Activated CD8-positive, alpha-beta memory T cell treated with anti-CD3 and anti-CD28 coated beads for 4 hours (primary cell): ENCODE results near the gene BATF2.
A peak's percentile ranks its signal among the peaks of the same experiment; 100 is the strongest.
"Not testable (repeated sequence)": the region's sequence is repeated elsewhere in the genome, so short reads cannot be mapped to it uniquely, and the experiment has no call there.

Source experiments
- DNase-seq, 2 donors: peaks; one replicate each; pipeline ENCODE4 v3.0.0-alpha.2; 2020; ENCODE audit warnings: low read depth in 2 of 2

The BATF2 gene

GRCh38 chr11:64996710-64997380 lies at the start of gene BATF2:
Gene BATF2, minus strand, starts transcription at chr11:64996971. Its CDS starts 57 bp downstream, at chr11:64996914.
- DNase-seq, result no peak

GRCh38 chr11:65045728-65046127 lies 49.0 kb upstream of the BATF2 start:
- no peak for DNase-seq

GRCh38 chr11:65045061-65045460 lies 48.3 kb upstream of the BATF2 start:
- no peak for DNase-seq

- no peak for DNase-seq
Observed at GRCh38 chr11:65043881-65044501, 47.2 kb upstream of the BATF2 start.

GRCh38 chr11:65042891-65043290 lies 46.1 kb upstream of the BATF2 start:
- DNase-seq, result no peak

GRCh38 chr11:65040847-65041622 lies 44.3 kb upstream of the BATF2 start, which contains the start of gene SAC3D1:
Gene SAC3D1, plus strand, starts transcription at chr11:65041210. Its CDS starts 83 bp downstream, at chr11:65041293.
- peak; percentile 64 to 69 for DNase-seq

GRCh38 chr11:65040520-65040846 lies 43.7 kb upstream of the BATF2 start:
- no peak for DNase-seq

- DNase-seq, result no peak
Observed at GRCh38 chr11:65036931-65037330, 40.2 kb upstream of the BATF2 start.

- DNase-seq, result no peak
Observed at GRCh38 chr11:65035579-65035978, 38.8 kb upstream of the BATF2 start.

GRCh38 chr11:65034423-65034822 lies 37.7 kb upstream of the BATF2 start:
- DNase-seq, result no peak

- DNase-seq, result no peak
Observed at GRCh38 chr11:65032216-65032615, 35.4 kb upstream of the BATF2 start.

GRCh38 chr11:65027213-65028067 lies 30.7 kb upstream of the BATF2 start, which contains the start of gene SNX15:
Gene SNX15, plus strand, starts transcription at chr11:65027439. Its CDS starts 99 bp downstream, at chr11:65027538.
- peak; percentile 81 to 86 for DNase-seq

- no peak for DNase-seq
Observed at GRCh38 chr11:65026810-65027209, 30.0 kb upstream of the BATF2 start.

GRCh38 chr11:65023502-65023901 lies 26.7 kb upstream of the BATF2 start:
- not testable (repeated sequence) for DNase-seq

GRCh38 chr11:65021509-65021908 lies 24.7 kb upstream of the BATF2 start:
- no peak for DNase-seq

GRCh38 chr11:65021003-65021402 lies 24.2 kb upstream of the BATF2 start:
- DNase-seq, result no peak

- no peak for DNase-seq
Observed at GRCh38 chr11:65019824-65020223, 23.1 kb upstream of the BATF2 start.

- DNase-seq, result no peak
Observed at GRCh38 chr11:65017937-65018336, 21.2 kb upstream of the BATF2 start.

GRCh38 chr11:65016705-65017104 lies 19.9 kb upstream of the BATF2 start:
- no peak for DNase-seq

GRCh38 chr11:65014726-65015227 lies 18.0 kb upstream of the BATF2 start:
- DNase-seq, result no peak

- DNase-seq, result peak; percentile 74 to 78
Observed at GRCh38 chr11:65013888-65014725, 17.3 kb upstream of the BATF2 start, which contains the start of gene ARL2. Gene ARL2, plus strand, starts transcription at chr11:65014160. Its CDS starts 48 bp downstream, at chr11:65014208.
